GM20000 (cell line): ENCODE results near the gene GRPEL2.

ENCODE experiments used
- DNase-seq: peaks from one replicate; pipeline ENCODE4 v3.0.0; 2012; ENCODE audit warnings: low spot score
- TF ChIP-seq, protein P1 (sequence below): IDR thresholded peaks from 2 replicates; pipeline ENCODE4 v1.5.1; 2012; ENCODE audit warnings: mild to moderate bottlenecking, control low read depth; ENCODE audit errors: extremely low read depth, missing control alignments

GRPEL2 gene

DNA sequence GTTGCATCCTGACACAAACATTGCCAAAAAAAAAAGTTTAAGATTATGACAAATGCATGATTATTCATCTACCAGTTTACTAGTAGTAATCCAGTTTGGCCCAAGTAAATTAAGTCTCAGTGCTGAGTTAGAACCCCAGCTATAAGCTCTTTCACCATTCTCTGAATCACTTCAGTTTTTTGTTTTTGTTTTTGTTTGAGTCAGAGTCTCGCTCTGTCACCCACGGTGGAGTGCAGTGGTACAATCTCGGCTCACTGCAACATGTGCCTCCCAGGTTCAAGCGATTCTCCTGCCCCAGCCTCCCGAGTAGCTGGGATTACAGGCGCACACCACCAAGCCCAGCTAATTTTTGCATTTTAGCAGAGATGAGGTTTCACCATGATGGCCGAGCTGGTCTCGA is 11.1 kb downstream of the GRPEL2 start:
- TF ChIP-seq, protein P1, sequence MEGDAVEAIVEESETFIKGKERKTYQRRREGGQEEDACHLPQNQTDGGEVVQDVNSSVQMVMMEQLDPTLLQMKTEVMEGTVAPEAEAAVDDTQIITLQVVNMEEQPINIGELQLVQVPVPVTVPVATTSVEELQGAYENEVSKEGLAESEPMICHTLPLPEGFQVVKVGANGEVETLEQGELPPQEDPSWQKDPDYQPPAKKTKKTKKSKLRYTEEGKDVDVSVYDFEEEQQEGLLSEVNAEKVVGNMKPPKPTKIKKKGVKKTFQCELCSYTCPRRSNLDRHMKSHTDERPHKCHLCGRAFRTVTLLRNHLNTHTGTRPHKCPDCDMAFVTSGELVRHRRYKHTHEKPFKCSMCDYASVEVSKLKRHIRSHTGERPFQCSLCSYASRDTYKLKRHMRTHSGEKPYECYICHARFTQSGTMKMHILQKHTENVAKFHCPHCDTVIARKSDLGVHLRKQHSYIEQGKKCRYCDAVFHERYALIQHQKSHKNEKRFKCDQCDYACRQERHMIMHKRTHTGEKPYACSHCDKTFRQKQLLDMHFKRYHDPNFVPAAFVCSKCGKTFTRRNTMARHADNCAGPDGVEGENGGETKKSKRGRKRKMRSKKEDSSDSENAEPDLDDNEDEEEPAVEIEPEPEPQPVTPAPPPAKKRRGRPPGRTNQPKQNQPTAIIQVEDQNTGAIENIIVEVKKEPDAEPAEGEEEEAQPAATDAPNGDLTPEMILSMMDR, result no peak

DNA sequence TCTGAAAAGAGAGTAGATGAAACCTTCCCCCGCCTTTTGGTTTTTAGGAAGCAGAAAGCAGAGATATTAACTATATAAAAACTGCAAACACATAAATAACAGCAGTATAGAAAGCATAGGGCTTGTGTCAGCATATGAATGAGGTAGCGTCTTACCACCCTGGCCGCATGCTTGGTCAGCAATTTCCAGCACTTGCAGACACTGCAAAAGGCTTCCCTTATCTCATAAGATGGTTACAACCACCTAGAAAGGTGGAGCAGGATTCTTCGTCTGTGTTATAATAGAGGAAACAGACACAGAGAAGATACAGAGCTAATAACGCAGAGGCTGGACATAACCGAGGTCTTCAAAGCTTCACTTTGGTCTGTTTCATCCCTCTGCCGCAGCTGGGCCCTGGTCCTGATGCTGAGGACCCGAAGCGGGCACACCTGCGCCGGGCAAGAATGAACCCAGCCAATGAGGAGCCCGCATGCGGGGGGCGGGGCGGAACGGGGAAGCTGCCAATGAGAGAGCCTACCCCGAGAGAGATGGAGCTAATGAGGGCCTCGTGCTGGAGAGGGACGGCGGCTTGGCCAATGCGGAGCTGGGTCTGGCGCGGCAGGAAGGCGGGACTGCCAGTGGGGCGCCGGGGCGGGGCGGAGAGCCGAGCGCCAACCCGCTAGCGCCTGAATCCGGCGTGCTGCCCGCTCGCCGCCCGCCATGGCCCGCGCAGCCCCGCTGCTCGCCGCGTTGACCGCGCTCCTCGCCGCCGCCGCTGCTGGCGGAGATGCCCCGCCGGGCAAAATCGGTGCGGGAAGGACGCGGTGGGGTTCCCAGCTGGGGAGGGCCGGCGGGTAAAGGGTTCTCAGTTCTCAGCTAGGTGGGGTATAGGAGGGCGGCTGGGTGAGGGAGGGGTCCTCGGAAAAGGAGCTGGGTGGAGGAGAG is 12.3 kb downstream of the GRPEL2 start, which contains the start of gene PCYOX1L:
Gene PCYOX1L, plus strand, starts transcription at position 677 of the 924 bp plus-strand sequence. Its CDS starts 23 bp downstream, at position 700.
- DNase-seq, result peak; percentile 97

More for the DNA sequence above, 11.1 kb downstream of the GRPEL2 start:
- no peak for DNase-seq

DNA sequence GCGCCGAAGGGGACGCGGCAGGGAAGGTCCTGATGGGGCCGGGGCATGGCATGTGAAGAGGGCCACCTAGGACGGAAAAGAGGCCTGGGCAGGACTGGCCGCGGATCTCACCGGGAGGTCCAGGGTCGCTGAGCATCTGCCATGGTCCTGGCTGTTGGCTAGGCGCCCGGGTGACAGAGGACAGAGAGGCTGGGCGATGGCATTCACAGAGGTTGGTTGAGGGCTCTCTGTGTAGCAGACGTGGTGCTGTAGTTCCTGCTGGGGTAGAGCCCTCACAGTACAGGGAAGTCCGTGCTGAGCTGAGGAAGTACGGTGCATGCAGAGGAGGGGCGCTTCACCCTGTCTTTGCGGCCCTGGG is 13.0 kb downstream of the GRPEL2 start:
- TF ChIP-seq, protein P1, result no peak
- DNase-seq, result no peak

More for the DNA sequence above, 12.3 kb downstream of the GRPEL2 start, which contains the start of gene PCYOX1L:
- TF ChIP-seq, protein P1, result no peak

DNA sequence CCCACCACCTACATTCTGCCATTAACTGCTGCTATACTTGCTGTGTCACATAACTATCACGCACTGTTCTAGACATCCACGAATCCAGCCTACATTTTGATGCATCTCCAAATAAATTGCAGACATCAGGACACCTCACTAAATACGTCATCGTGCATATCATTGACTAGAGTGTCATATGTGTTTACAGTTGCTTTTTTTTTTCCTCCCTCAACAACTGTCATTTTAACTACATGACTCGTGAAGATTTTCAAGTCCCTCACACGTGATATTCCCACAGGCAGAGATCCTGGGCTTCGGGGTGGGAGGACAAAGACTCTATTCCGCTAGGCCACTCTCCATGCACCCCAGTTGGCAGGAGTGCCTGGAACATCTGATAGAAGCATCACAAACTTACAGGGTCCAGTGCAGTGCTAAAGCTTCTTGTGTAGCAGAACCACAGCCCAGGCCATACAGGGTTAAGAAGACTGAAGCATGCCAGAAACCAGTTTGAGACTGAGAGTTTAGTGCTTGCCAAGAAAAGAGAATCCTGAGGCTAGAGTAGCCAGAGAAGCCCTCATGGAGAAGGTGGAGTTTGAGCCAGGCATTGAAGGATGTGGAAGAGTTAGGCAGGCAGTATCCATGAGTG is 13.7 kb downstream of the GRPEL2 start:
- TF ChIP-seq, protein P1, result no peak
- no peak for DNase-seq

DNA sequence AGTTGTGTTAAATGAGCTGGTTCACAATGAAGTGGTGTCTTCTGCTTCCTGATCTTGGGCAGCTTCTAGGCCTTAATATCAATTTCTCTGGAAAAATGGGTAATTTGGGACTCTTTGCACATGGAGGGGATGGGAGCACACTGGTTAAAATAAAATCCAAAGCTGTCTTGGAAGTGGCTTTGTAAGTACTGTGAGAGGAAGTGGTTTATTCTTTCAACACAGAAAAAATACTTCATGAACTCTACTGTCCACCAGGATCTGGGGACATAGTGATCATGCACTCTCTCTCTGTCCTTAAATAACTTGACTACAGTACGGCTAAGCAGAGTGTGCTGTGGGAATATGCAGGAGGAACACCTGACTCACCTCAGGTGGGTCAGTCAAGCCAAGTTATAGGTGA is 15.0 kb downstream of the GRPEL2 start:
- TF ChIP-seq, protein P1, result no peak
- DNase-seq, result no peak

DNA sequence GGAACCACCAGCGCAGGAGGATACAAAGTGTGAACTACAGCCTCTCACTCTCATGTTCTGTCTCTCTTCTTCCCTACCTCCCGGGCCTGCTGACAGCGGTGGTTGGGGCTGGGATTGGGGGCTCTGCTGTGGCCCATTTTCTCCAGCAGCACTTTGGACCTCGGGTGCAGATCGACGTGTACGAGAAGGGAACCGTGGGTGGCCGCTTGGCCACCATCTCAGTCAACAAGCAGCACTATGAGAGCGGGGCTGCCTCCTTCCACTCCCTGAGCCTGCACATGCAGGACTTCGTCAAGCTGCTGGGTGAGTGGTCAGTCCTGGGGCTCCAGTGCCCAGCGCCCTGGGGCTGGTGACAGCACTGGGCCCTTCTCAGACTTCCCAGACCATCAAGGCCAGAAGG is 17.2 kb downstream of the GRPEL2 start:
- no peak for DNase-seq
- TF ChIP-seq, protein P1, result no peak

DNA sequence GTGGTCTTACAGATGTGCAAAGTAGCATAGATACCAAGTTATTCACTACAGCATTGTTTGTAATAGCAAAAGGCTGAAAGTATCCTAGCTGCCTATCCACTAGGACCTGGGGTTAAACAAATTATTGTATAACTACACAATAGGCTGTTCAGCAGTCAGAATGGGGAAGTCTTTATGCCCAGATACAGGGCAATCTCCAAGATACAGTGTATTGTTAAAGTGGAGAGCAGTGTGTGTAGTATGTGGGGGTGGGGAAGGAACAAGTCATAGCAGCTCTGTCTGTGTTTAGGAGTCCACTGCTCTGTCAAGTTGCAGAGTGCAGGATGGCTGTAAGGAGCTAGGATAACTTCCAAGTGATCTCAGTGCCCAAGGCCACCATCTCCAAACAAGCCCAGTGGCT is 18.1 kb downstream of the GRPEL2 start:
- DNase-seq, result no peak
- TF ChIP-seq, protein P1, result no peak
